Right atrium auricular region (tissue), 2 donors: ENCODE results near the gene GAR1. TPM values are rescaled to one million over a fixed set of nuclear protein-coding genes. Genes with fewer than 3 reads are reported as not detected.

Experiments
- DNase-seq: peaks from one replicate; pipeline ENCODE4 v3.0.0-alpha.2; 2019; ENCODE audit warnings: low spot score
- H3K27ac ChIP-seq, 2 donors: fragments of 200-600 bp; sonication (generic); 1 replicate in 1 of 2; 2 replicates in 1 of 2; pipeline ENCODE4 v1.5.1; 2016 to 2019
- H3K27me3 ChIP-seq, 2 donors: fragments of 200-600 bp; sonication (generic); one replicate each; pipeline versions ENCODE4 v1.5.1 to v1.6.0; 2017 to 2019
- H3K36me3 ChIP-seq: fragments of 200-600 bp; sonication (generic); one replicate; pipeline ENCODE4 v1.5.1; 2016
- H3K4me1 ChIP-seq, 2 donors: fragments of 200-600 bp; sonication (generic); one replicate each; pipeline versions ENCODE4 v1.5.1 to v1.6.0; 2017 to 2019
- H3K4me3 ChIP-seq, 2 donors: fragments of 200-600 bp; sonication (generic); 1 replicate in 1 of 2; 2 replicates in 1 of 2; pipeline ENCODE4 v1.5.1; 2017 to 2019; ENCODE audit warnings: mild to moderate bottlenecking in 1 of 2, moderate library complexity in 1 of 2
- H3K9me3 ChIP-seq, 2 donors: fragments of 200-600 bp; sonication (generic); one replicate each; pipeline ENCODE4 v1.5.1; 2019
- CTCF ChIP-seq, 2 donors: fragments of 200-600 bp; sonication (generic); IDR thresholded peaks; one replicate each; pipeline ENCODE4 v1.5.1; 2019; ENCODE audit warnings: antibody characterized with exemption in 2 of 2
- total RNA-seq, 2 donors: library from RNA; depleted of rRNA; stranded (reverse); fragments of >200 nt; gene quantifications; one replicate each; pipeline ENCODE4 v1.1.0, GENCODE V29; 2016

GAR1 gene
- total RNA-seq, 2 donors from 2014 or later = 2.7 to 6.2 TPM

DNA sequence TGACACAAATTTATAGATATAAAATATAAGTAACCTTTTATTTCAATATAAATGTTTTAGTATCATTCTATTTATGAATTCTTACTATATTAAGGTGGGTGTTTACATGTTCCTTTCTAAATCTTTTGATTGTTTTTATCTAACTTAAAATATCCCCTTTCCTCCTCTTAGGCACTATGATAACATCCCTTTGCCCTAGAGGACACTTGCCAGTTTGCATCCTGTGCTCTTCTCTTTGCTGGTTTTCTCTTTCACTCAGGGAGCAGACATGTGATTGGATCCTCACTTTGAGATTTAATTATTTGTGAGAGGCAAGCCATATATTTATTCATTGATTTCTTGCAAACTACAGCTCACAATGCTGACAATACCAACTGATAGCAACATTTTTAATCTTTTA is 48.6 kb downstream of the GAR1 start:
- no peaks in the 10 kb centered on the region for H3K36me3 ChIP-seq

GRCh38 chr4:109870061-109870460 is 54.5 kb downstream of the GAR1 start:
- Histone ChIP-seq H3K4me3 (no peak overlapping the region), H3K9me3 (no peaks in the 10 kb centered on the region), H3K4me1 (no peaks in the 10 kb centered on the region), H3K36me3 (no peaks in the 10 kb centered on the region), H3K27me3 (no peaks in the 10 kb centered on the region), H3K27ac (no peak overlapping the region)
- DNase-seq = no peak
- TF ChIP-seq CTCF (IDR thresholded peaks at IDR 0.05) = no peak

More for the DNA sequence above, 48.6 kb downstream of the GAR1 start:
- H3K27me3 ChIP-seq = no peaks in the 10 kb centered on the region
- no peak overlapping the region for H3K27ac ChIP-seq
- H3K4me1 ChIP-seq = no peaks in the 10 kb centered on the region
- H3K9me3 ChIP-seq = no peaks in the 10 kb centered on the region
- DNase-seq = no peak
- no peak for TF ChIP-seq CTCF (IDR thresholded peaks at IDR 0.05)
- no peak overlapping the region for H3K4me3 ChIP-seq

- H3K36me3 ChIP-seq = no peaks in the 10 kb centered on the region
- no peaks in the 10 kb centered on the region for H3K27me3 ChIP-seq
- no peak for TF ChIP-seq CTCF (IDR thresholded peaks at IDR 0.05)
- no peak overlapping the region for H3K27ac ChIP-seq
- H3K4me1 ChIP-seq = no peaks in the 10 kb centered on the region
- DNase-seq = no peak
- no peaks in the 10 kb centered on the region for H3K9me3 ChIP-seq
- no peak overlapping the region for H3K4me3 ChIP-seq
These were observed 56.5 kb downstream of the GAR1 start for GRCh38 chr4:109872065-109872464.

GRCh38 chr4:109872950-109873656 is 57.5 kb downstream of the GAR1 start:
- H3K36me3 ChIP-seq = no peaks in the 10 kb centered on the region
- H3K4me1 ChIP-seq = no peaks in the 10 kb centered on the region
- no peaks in the 10 kb centered on the region for H3K27me3 ChIP-seq
- no peaks in the 10 kb centered on the region for H3K9me3 ChIP-seq
- DNase-seq = no peak
- H3K27ac ChIP-seq = no peak overlapping the region
- H3K4me3 ChIP-seq = no peak overlapping the region
- no peak for TF ChIP-seq CTCF (IDR thresholded peaks at IDR 0.05)

DNA sequence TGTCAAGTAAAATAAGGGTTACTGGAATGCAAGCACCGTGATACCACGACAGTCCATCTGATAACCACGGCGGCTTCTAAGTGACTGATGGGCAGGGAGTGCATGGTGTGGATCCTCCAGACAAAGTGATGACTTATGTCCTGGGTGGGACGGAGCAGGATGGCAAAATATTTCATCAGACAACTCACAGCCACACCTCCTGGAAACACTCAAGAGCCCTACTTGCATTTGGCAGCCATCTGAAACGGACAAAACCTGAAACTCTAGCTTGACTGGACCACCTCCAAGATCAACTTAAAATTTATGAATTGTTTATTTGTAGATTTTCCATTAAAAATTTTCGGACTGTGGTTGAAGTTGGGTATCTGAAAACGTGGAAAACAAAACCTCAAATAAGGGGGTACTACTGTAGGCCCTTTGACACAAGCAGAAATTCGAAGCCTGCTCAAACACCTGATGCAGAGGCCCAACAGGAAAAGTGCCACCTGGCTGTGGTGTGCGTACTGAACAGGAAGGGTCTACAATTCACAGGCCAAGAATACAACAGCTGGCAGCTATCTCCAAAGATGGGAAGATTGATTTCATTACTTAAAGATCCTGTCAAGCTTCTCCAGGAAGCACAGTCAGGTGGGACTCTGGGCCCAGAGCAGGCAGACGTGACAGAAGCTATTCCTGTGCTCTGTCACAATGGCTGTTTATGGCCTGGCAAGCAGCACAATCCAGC is 58.4 kb downstream of the GAR1 start:
- Histone ChIP-seq H3K4me3 (no peak overlapping the region), H3K27ac (no peak overlapping the region)

More for the DNA sequence above, 58.4 kb downstream of the GAR1 start:
- H3K27me3 ChIP-seq = no peaks in the 10 kb centered on the region
- H3K9me3 ChIP-seq = no peaks in the 10 kb centered on the region
- no peaks in the 10 kb centered on the region for H3K4me1 ChIP-seq
- no peaks in the 10 kb centered on the region for H3K36me3 ChIP-seq
- TF ChIP-seq CTCF (IDR thresholded peaks at IDR 0.05) = no peak
- DNase-seq = no peak

Other genes with a start within 250 kb of the GAR1 start
- 10 to 100 TPM in 1 of 2 donors, 1 to 10 TPM in 1; 8.6 to 18.2 TPM for gene CASP6, start 112.3 kb upstream of the GAR1 start, total RNA-seq
- gene PLA2G12A, start 85.7 kb upstream of the GAR1 start, total RNA-seq = 10 to 100 TPM; 52.1 to 56.4 TPM
- gene CFI, start 13.8 kb upstream of the GAR1 start, total RNA-seq = 10 to 100 TPM; 12.6 to 30.4 TPM
- gene RRH, start 12.2 kb downstream of the GAR1 start, total RNA-seq = not detected
- under 1 TPM in 1 of 2 donors, not detected in 1; 0.12 TPM for gene LRIT3, start 32.3 kb downstream of the GAR1 start, total RNA-seq
- 10 to 100 TPM in 1 of 2 donors, 1 to 10 TPM in 1; 7.4 to 13.4 TPM for gene EGF, start 97.1 kb downstream of the GAR1 start, total RNA-seq